ENCODE measurements around the gene FPR1.

DNA sequence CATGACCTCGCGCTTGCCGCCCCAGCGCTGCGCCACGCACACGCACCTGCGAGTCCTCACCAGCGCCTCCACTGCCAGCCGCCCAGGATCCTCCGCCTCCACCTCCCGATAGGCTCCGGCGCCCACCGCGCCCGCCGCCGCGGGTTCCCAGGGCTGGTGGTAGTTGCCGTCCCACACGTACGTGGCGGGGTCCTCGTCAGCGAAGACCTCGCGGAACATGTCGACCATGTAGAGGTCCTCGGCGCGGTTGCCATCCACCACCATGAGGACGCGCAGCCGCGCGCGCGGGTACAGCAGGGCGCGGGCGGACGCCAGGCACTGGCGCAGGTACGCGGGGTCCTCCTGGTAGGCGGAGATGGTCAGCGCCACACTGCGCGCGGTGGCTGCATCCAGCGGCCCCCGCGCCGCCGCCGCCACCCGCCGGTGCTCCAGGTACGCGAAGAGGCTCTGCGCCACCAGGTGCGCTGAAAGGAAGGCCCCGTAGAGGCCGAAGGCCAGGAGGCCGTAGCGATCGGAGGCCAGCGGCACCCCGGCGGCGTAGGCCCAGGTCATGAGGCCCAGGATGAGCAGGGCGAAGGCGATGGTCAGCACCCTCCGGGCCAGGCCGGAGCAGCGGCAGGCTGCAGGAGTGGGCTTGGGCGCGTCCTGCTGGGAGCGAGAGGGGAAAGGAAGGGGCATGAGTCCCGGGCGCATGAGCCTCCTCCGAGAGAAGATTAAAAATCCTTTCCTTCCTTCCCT is 32.3 kb downstream of the FPR1 start:
- TF ChIP-seq, protein P1, sequence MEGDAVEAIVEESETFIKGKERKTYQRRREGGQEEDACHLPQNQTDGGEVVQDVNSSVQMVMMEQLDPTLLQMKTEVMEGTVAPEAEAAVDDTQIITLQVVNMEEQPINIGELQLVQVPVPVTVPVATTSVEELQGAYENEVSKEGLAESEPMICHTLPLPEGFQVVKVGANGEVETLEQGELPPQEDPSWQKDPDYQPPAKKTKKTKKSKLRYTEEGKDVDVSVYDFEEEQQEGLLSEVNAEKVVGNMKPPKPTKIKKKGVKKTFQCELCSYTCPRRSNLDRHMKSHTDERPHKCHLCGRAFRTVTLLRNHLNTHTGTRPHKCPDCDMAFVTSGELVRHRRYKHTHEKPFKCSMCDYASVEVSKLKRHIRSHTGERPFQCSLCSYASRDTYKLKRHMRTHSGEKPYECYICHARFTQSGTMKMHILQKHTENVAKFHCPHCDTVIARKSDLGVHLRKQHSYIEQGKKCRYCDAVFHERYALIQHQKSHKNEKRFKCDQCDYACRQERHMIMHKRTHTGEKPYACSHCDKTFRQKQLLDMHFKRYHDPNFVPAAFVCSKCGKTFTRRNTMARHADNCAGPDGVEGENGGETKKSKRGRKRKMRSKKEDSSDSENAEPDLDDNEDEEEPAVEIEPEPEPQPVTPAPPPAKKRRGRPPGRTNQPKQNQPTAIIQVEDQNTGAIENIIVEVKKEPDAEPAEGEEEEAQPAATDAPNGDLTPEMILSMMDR (IDR thresholded peaks at IDR 0.05) = no peak
- no peak for TF ChIP-seq POLR2A (IDR thresholded peaks at IDR 0.05)
